Skin epidermis (tissue), 12 donors: ENCODE data around the gene DLAT.
"Not testable (repeated sequence)": the region's sequence is repeated elsewhere in the genome, so short reads cannot be mapped to it uniquely, and the experiment has no call there.

ENCODE experiments used
- H3K27ac ChIP-seq, 21 experiments: fragments of 200-600 bp; sonication (generic) in 11 of 21; one replicate each; pipeline ENCODE4 v1.5.0; 2020; ENCODE audit warnings: mild to moderate bottlenecking in 3 of 21, inconsistent platforms in 2 of 21, moderate library complexity in 2 of 21
- H3K4me3 ChIP-seq, 7 experiments: fragments of 200-600 bp; sonication (generic) in 2 of 7; one replicate each; pipeline ENCODE4 v1.5.0; 2020; ENCODE audit warnings: inconsistent platforms in 2 of 7, mild to moderate bottlenecking in 2 of 7, moderate library complexity in 1 of 7

The DLAT gene

GRCh38 chr11:112042161-112042960 lies 17.2 kb downstream of the DLAT start:
- H3K4me3 ChIP-seq, result no peak overlapping the region
- no peak overlapping the region for H3K27ac ChIP-seq

GRCh38 chr11:112042961-112043304 lies 17.7 kb downstream of the DLAT start:
- H3K27ac ChIP-seq, result no peak overlapping the region
- no peak overlapping the region for H3K4me3 ChIP-seq

- H3K4me3 ChIP-seq, result no peak overlapping the region
- H3K27ac ChIP-seq, result no peak overlapping the region
These were observed 19.8 kb downstream of the DLAT start for GRCh38 chr11:112044961-112045360.

GRCh38 chr11:112046647-112047046 lies 21.4 kb downstream of the DLAT start:
- H3K27ac ChIP-seq, H3K4me3 ChIP-seq: not testable (repeated sequence)

GRCh38 chr11:112048256-112048655 lies 23.0 kb downstream of the DLAT start:
- not testable (repeated sequence) for H3K27ac ChIP-seq

GRCh38 chr11:112049777-112050176 lies 24.6 kb downstream of the DLAT start:
- Histone ChIP-seq H3K4me3 (no peak overlapping the region), H3K27ac (no peak overlapping the region)

More at GRCh38 chr11:112048256-112048655, 23.0 kb downstream of the DLAT start:
- H3K4me3 ChIP-seq, result not testable (repeated sequence)

GRCh38 chr11:112050721-112051120 lies 25.5 kb downstream of the DLAT start:
- H3K27ac ChIP-seq, result no peak overlapping the region
- no peak overlapping the region for H3K4me3 ChIP-seq

- no peak overlapping the region for H3K4me3 ChIP-seq
- H3K27ac ChIP-seq, result no peak overlapping the region
These were observed 26.6 kb downstream of the DLAT start for GRCh38 chr11:112051768-112052167.

GRCh38 chr11:112057170-112057569 lies 32.0 kb downstream of the DLAT start:
- no peak overlapping the region for H3K27ac ChIP-seq
- no peak overlapping the region for H3K4me3 ChIP-seq

GRCh38 chr11:112058103-112058502 lies 32.9 kb downstream of the DLAT start:
- no peak overlapping the region for H3K27ac ChIP-seq
- no peak overlapping the region for H3K4me3 ChIP-seq

GRCh38 chr11:112062923-112063322 lies 37.7 kb downstream of the DLAT start:
- H3K27ac ChIP-seq, result no peak overlapping the region

GRCh38 chr11:112073941-112074811 lies 49.0 kb downstream of the DLAT start, which contains the start of the genes NKAPD1 and PIH1D2:
Gene NKAPD1, plus strand, starts transcription at chr11:112074299. Its CDS starts 1,276 bp downstream, at chr11:112075575.
Gene PIH1D2, minus strand, starts transcription at chr11:112074017. Its CDS starts 843 bp downstream, at chr11:112073174.
- H3K4me3 ChIP-seq, result peak within 1 kb of the TSS; percentile 78 to 95 (median 90)
- peak within 1 kb of the TSS; percentile 52 to 98 (median 95) for H3K27ac ChIP-seq

More at GRCh38 chr11:112062923-112063322, 37.7 kb downstream of the DLAT start:
- no peak overlapping the region for H3K4me3 ChIP-seq

GRCh38 chr11:112082729-112083128 lies 57.5 kb downstream of the DLAT start:
- Histone ChIP-seq H3K4me3 (no peak overlapping the region), H3K27ac (no peak overlapping the region)

GRCh38 chr11:112085822-112086421 lies 60.7 kb downstream of the DLAT start:
- peak overlapping the region; percentile 56 to 94 (median 65) for H3K4me3 ChIP-seq
- peak overlapping the region; percentile 54 to 90 (median 85) for H3K27ac ChIP-seq

GRCh38 chr11:112086422-112087191 lies 61.4 kb downstream of the DLAT start, which contains the start of the genes SDHD and TIMM8B:
Gene SDHD, plus strand, starts transcription at chr11:112086873. Its CDS starts 35 bp downstream, at chr11:112086908.
Gene TIMM8B, minus strand, starts transcription at chr11:112086756. Its CDS starts 33 bp downstream, at chr11:112086723.
- Histone ChIP-seq H3K4me3 (peak within 1 kb of the TSS; percentile 56 to 94 (median 65)), H3K27ac (peak within 1 kb of the TSS; percentile 54 to 93 (median 86))

- H3K4me3 ChIP-seq, result peak overlapping the region; percentile 56 to 94 (median 65)
- H3K27ac ChIP-seq, result peak overlapping the region in 20 of 21 experiments; percentile 65 to 93 (median 86)
These were observed 62.0 kb downstream of the DLAT start for GRCh38 chr11:112087212-112087611.

GRCh38 chr11:112095302-112095701 lies 70.1 kb downstream of the DLAT start:
- H3K27ac ChIP-seq, result not testable (repeated sequence)

GRCh38 chr11:112096194-112096593 lies 71.0 kb downstream of the DLAT start:
- no peak overlapping the region for H3K4me3 ChIP-seq
- H3K27ac ChIP-seq, result no peak overlapping the region

More at GRCh38 chr11:112095302-112095701, 70.1 kb downstream of the DLAT start:
- not testable (repeated sequence) for H3K4me3 ChIP-seq
